Measurements from ENCODE around the gene BABAM2. TPM values are rescaled to one million over a fixed set of nuclear protein-coding genes. Genes with fewer than 3 reads are reported as not detected.

Gene BABAM2
- total RNA-seq, 1 experiment from 2014 or later: 27.1 TPM

GRCh38 chr2:28225473-28226080, 335.0 kb downstream of the BABAM2 start:
- Histone ChIP-seq H3K23me2 (ENCODE audit: insufficient read length, low read depth, low read length, poor library complexity, severe bottlenecking) (no peaks in the 10 kb centered on the region), H3K4ac (ENCODE audit: low read depth, low read length) (no peak overlapping the region), H3K9ac (ENCODE audit: extremely low read depth, insufficient read length, low read length) (no peak overlapping the region), H3K27ac (ENCODE audit: insufficient read length, low read depth, low read length) (no peak overlapping the region), H2BK12ac (ENCODE audit: insufficient read length, low read depth, low read length) (no peak overlapping the region), H3K79me1 (ENCODE audit: insufficient read depth, low read depth, low read length, poor library complexity, severe bottlenecking) (no peaks in the 10 kb centered on the region), H3K14ac (ENCODE audit: insufficient read depth, low read length) (no peak overlapping the region), H2AFZ (ENCODE audit: low read length) (no peak overlapping the region), H4K91ac (ENCODE audit: insufficient read length, low read depth, low read length) (no peak overlapping the region), H2BK20ac (ENCODE audit: low read depth, low read length, poor library complexity, severe bottlenecking) (no peak overlapping the region), H4K20me1 (ENCODE audit: control insufficient read depth, insufficient read depth, insufficient read length) (no peaks in the 10 kb centered on the region), H3K23ac (ENCODE audit: insufficient read length, low read depth, low read length) (no peak overlapping the region), H3K18ac (ENCODE audit: insufficient read length, low read depth, low read length) (no peak overlapping the region), H3K4me2 (ENCODE audit: insufficient read depth, insufficient read length, low read length) (no peak overlapping the region), H2BK120ac (ENCODE audit: low read depth, low read length, poor library complexity, severe bottlenecking) (no peak overlapping the region), H4K8ac (replicated peaks; ENCODE audit: insufficient read length, low read depth, low read length) (no peak overlapping the region), H2BK5ac (ENCODE audit: insufficient read length, low read length) (no peak overlapping the region), H2BK15ac (ENCODE audit: low read depth, low read length) (no peak overlapping the region), H3K9me3 (ENCODE audit: control insufficient read depth, low read depth, low read length) (no peaks in the 10 kb centered on the region), H4K5ac (ENCODE audit: insufficient read length, low read depth, low read length) (no peak overlapping the region), H3K79me2 (ENCODE audit: insufficient read depth, low read length) (no peaks in the 10 kb centered on the region), H3K4me1 (ENCODE audit: insufficient read depth, low read length) (no peaks in the 10 kb centered on the region), H2AK5ac (ENCODE audit: insufficient read length, low read length) (no peak overlapping the region), H3K27me3 (ENCODE audit: insufficient read depth, low read length) (no peaks in the 10 kb centered on the region), H3T11ph (ENCODE audit: low read length) (no peak overlapping the region), H3K56ac (ENCODE audit: insufficient read length, low read depth, low read length) (no peak overlapping the region)
- no peak overlapping the region for H3K27ac Mint-ChIP-seq
- TF ChIP-seq, protein P1, sequence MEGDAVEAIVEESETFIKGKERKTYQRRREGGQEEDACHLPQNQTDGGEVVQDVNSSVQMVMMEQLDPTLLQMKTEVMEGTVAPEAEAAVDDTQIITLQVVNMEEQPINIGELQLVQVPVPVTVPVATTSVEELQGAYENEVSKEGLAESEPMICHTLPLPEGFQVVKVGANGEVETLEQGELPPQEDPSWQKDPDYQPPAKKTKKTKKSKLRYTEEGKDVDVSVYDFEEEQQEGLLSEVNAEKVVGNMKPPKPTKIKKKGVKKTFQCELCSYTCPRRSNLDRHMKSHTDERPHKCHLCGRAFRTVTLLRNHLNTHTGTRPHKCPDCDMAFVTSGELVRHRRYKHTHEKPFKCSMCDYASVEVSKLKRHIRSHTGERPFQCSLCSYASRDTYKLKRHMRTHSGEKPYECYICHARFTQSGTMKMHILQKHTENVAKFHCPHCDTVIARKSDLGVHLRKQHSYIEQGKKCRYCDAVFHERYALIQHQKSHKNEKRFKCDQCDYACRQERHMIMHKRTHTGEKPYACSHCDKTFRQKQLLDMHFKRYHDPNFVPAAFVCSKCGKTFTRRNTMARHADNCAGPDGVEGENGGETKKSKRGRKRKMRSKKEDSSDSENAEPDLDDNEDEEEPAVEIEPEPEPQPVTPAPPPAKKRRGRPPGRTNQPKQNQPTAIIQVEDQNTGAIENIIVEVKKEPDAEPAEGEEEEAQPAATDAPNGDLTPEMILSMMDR (conservative IDR thresholded peaks at IDR 0.05): no peak
- no peaks in the 10 kb centered on the region for H3K36me3 Mint-ChIP-seq (ENCODE audit: insufficient read depth in 1 of 3, low read depth in 3 of 3)
- H3K4me3 Mint-ChIP-seq: no peak overlapping the region
- H3K27me3 Mint-ChIP-seq (ENCODE audit: low read depth): no peaks in the 10 kb centered on the region
- H3K9me3 Mint-ChIP-seq: no peaks in the 10 kb centered on the region
- no peak for DNase-seq
- WGBS (ENCODE audit: extremely low coverage, insufficient read length, low lambda C conversion rate): no CpG with 5 or more reads among the region's 3 CpGs
- peaks cover 5 to 6% of the 10 kb centered on the region in 2 experiments for H3K4me1 Mint-ChIP-seq

All from H9 (cell line).